Measurements from ENCODE around the gene LSM14A.

DNA sequence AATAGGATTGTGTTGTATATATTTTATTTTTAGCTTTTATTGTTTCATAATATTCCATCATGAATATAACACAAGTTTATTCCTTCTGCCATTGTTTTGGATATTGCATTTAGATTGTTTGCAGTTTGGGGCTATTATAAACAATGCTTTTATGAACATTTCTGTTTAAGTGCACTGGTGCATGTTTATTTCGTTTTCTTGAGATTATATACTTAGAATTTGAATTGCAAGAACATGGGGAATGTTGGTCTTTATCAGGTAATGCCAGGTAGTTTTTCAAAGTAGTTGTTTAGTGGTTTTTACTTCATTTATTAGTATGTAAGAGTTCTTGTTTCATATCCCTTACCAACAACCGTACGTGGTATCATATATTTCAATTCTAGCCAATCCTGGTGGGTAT lies 4.3 kb downstream of the LSM14A start:
- TF ChIP-seq POLR2A (IDR thresholded peaks at IDR 0.05), result no peak
- TF ChIP-seq, protein P1, sequence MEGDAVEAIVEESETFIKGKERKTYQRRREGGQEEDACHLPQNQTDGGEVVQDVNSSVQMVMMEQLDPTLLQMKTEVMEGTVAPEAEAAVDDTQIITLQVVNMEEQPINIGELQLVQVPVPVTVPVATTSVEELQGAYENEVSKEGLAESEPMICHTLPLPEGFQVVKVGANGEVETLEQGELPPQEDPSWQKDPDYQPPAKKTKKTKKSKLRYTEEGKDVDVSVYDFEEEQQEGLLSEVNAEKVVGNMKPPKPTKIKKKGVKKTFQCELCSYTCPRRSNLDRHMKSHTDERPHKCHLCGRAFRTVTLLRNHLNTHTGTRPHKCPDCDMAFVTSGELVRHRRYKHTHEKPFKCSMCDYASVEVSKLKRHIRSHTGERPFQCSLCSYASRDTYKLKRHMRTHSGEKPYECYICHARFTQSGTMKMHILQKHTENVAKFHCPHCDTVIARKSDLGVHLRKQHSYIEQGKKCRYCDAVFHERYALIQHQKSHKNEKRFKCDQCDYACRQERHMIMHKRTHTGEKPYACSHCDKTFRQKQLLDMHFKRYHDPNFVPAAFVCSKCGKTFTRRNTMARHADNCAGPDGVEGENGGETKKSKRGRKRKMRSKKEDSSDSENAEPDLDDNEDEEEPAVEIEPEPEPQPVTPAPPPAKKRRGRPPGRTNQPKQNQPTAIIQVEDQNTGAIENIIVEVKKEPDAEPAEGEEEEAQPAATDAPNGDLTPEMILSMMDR (IDR thresholded peaks at IDR 0.05), result no peak
